ENCODE results near the gene GPR17. TPM values are rescaled to one million over a fixed set of nuclear protein-coding genes. Genes with fewer than 3 reads are reported as not detected.

The GPR17 gene
- total RNA-seq, 1 experiment from 2014 or later = 1.0 TPM

- Histone ChIP-seq H3K9me3 (ENCODE audit: low read length) (no peaks in the 10 kb centered on the region), H3K27me3 (ENCODE audit: low read length) (no peaks in the 10 kb centered on the region), H3K27ac (ENCODE audit: low read length) (no peak overlapping the region), H3K79me2 (ENCODE audit: low read length) (no peaks in the 10 kb centered on the region), H3K9me2 (replicated peaks; ENCODE audit: low read length) (no peaks in the 10 kb centered on the region), H3K4me2 (ENCODE audit: low read length) (no peak overlapping the region), H4K20me1 (ENCODE audit: low read length) (no peaks in the 10 kb centered on the region), H3K36me3 (ENCODE audit: low read depth, low read length) (peaks cover under 1% of the 10 kb centered on the region), H3K4me1 (ENCODE audit: insufficient read depth, low read length) (peaks cover 12% of the 10 kb centered on the region), H3F3A (ENCODE audit: low read length, unreplicated experiment) (no peaks in the 10 kb centered on the region), H2AFZ (ENCODE audit: low read length) (no peak overlapping the region), H3K9ac (ENCODE audit: low read length) (no peak overlapping the region), H3K4me3 (ENCODE audit: low read length) (no peak overlapping the region)
- no TSS peak for BruUV-seq (replicated peaks)
- DNase-seq (no peak), ATAC-seq (no peak)
- ChIA-PET POLR2A (ENCODE audit: unreplicated experiment) (no interaction called here), CTCF (no interaction called here)
- no peak for TF ChIP-seq EZH2phosphoT487 (IDR thresholded peaks at IDR 0.05; ENCODE audit: borderline replicate concordance, low read length)
- TF ChIP-seq EZH2 (IDR thresholded peaks at IDR 0.05; ENCODE audit: low read length, unreplicated experiment) = no peak
- TF ChIP-seq CTCF (conservative IDR thresholded peaks at IDR 0.05; ENCODE audit: low read depth, low read length) = no peak
- intact Hi-C loops (cut with micrococcal nuclease) = no loop called here
Observed at GRCh38 chr2:127631997-127632581, 13.9 kb upstream of the GPR17 start.

- H3K9me2 ChIP-seq (replicated peaks; ENCODE audit: low read length) = no peaks in the 10 kb centered on the region
- ATAC-seq (no peak), DNase-seq (no peak)
- H3K9ac ChIP-seq (ENCODE audit: low read length) = no peak overlapping the region
- H3K79me2 ChIP-seq (ENCODE audit: low read length) = no peaks in the 10 kb centered on the region
- no peaks in the 10 kb centered on the region for H3F3A ChIP-seq (ENCODE audit: low read length, unreplicated experiment)
- no peaks in the 10 kb centered on the region for H3K9me3 ChIP-seq (ENCODE audit: low read length)
- ChIA-PET CTCF (no interaction called here), POLR2A (ENCODE audit: unreplicated experiment) (no interaction called here)
- H3K4me1 ChIP-seq (ENCODE audit: insufficient read depth, low read length) = peaks cover 20% of the 10 kb centered on the region
- intact Hi-C loops (cut with micrococcal nuclease) = no loop called here
- no peak overlapping the region for H3K4me3 ChIP-seq (ENCODE audit: low read length)
- H3K4me2 ChIP-seq (ENCODE audit: low read length) = no peak overlapping the region
- no peak overlapping the region for H2AFZ ChIP-seq (ENCODE audit: low read length)
- no peaks in the 10 kb centered on the region for H3K27me3 ChIP-seq (ENCODE audit: low read length)
- no peak overlapping the region for H3K27ac ChIP-seq (ENCODE audit: low read length)
- no TSS peak for BruUV-seq (replicated peaks)
- no peaks in the 10 kb centered on the region for H4K20me1 ChIP-seq (ENCODE audit: low read length)
- TF ChIP-seq EZH2phosphoT487 (IDR thresholded peaks at IDR 0.05; ENCODE audit: borderline replicate concordance, low read length) = no peak
- TF ChIP-seq CTCF (conservative IDR thresholded peaks at IDR 0.05; ENCODE audit: low read depth, low read length) = no peak
- no peak for TF ChIP-seq EZH2 (IDR thresholded peaks at IDR 0.05; ENCODE audit: low read length, unreplicated experiment)
- no peaks in the 10 kb centered on the region; the same call in 1 of the 2 replicates for H3K36me3 ChIP-seq (ENCODE audit: low read depth, low read length)
Observed at GRCh38 chr2:127632592-127633489, 13.1 kb upstream of the GPR17 start.

Data from PC-3 (cell line).